Kidney tubule cell (primary cell): ENCODE measurements around the gene PCP2.

Source experiments
- DNase-seq: peaks from one replicate; pipeline ENCODE4 v3.0.0-alpha.2; 2018; ENCODE audit warnings: low spot score

The PCP2 gene

DNA sequence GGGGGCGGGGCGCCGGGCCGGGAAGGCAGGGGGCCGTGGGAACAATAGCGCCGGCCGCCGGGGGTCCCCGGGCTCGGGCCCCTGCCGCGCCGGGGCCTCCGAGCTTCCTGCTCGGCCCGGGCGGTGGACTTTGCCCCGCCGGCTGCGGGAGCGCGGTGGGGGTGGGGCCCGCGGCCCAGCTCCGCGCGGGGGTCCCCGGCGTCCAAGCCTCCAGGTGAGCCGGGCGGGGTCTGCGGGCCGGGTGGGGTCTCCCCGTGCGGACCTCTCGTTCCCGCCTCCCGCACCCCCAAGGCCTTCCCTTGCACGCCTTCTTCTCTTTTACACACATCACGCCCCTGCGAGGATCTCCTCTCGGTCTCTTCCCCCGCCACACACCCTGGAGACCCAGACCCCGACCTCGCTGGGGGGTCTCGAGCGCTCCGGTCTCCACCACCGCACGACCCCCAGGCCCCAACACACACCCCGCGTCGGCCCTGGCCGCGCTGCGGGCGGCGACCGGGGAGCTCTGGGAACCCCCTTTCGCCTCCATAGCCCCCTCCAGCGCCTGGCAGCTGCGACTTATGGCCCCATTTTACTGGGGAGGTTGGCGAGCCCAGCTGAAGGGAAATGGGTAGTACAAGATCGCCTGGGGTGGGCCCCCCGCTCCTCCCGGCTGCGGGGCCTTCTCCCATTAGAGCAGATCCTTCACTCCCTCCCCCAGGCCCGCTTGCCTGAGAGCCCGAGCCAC, 37.1 kb downstream of the PCP2 start:
- DNase-seq, result no peak

DNA sequence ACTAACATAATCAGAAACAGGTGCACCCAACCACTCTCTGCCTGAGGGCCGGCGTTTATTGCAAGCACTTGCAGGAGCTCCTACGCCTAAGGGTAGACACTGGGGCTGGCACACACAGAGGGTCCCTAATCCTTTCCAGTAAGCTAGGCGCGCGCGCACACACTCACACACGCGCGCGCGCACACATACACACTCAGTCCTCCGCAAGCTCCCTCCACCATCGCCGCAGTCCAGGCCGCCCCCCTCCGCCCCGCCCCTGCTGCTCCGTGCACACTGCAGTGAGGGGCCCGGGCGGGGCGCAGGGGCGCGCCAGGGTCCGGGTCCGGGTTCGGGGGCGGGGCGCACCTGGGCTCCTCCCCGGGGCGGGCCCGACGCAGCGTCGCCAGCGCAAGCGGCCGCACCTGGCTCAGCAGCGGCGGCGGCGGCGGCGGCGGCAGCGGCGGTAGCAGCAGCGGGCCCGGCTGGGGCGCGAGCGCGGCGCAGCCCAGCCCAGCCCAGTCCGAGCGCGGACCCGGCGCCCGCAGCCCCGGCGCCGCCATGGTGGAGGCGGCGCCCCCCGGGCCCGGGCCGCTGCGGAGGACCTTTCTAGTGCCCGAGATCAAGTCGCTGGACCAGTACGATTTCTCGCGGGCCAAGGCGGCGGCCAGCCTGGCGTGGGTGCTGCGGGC, 37.9 kb downstream of the PCP2 start, which contains the start of gene CAMSAP3:
Gene CAMSAP3 (plus strand): TSS at position 398 of the 668 bp plus-strand sequence. CDS start 140 bp downstream, at position 538.
- peak; percentile 64 for DNase-seq

DNA sequence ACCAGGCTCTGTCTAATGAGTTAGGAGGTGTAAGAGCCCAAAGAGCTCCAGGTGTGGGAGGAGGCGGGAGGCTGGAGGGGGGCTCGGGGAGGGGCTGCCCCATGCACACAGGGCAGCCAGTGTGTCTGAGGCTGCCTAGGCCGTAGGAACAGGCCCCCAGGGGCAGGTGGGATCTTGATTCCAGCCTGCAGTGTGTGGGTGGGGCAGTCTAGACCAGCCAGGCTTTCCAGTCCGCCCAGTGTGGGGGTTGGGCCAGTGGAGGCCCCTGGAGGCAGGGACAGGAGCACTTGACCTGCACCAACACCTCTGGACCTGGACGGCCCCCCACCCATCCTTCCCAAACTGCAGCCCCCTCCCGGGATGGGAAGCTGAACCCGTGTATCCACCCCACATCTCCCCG, 43.3 kb downstream of the PCP2 start:
- DNase-seq, result no peak

DNA sequence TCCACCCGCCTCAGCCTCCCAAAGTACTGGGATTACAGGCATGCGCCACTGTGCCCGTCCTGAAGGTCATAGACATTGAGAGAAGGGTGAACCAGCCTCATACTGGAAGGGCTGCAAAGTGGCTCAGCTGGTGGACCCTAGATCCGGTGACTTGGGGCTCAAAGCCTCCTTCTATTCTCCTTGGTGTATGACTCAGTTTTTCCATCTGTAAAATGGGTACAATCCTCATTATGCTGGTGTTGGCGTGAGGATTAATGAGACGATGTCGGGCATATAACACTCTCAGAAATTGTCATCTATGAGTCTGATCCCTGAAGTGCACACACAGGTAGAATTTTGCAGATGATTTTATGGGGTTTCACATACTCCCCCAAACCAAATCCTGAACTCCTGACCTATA, 43.7 kb downstream of the PCP2 start:
- DNase-seq, result no peak

DNA sequence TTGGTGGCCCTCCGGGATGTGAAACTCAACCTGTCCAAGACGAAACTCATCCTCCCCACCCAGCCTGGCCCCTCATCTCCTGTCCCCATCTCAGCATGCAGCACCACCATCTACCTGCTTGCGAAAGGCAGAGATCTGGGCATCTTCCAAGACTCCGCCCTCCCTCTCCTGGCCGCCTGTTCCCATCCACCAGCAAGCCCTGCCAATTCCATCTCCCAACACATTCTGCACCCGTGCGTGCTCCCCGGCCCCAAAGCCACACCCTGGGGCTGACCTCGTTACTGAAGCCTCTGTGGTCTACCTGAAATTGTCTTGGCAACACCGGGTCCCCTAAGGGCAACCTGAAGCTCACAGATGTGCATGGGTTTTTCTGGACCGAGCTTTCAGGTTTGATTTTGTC, 51.1 kb downstream of the PCP2 start:
- DNase-seq, result no peak
